Activated T-helper 17 cell treated with anti-CD3 and anti-CD28 coated beads, Interleukin-2, amount 50 U/mL, for 72 hours (primary cell): ENCODE measurements around the gene GPR162. TPM values are rescaled to one million over a fixed set of nuclear protein-coding genes. Genes with fewer than 3 reads are reported as not detected.
A peak's percentile ranks its signal among the peaks of the same experiment; 100 is the strongest.

Experiments
- ATAC-seq: fragments of 150-1000 bp; cut with Tn5 transposase; replicated peaks from 2 replicates; pipeline ENCODE4 v1.10.0; 2021; ENCODE audit warnings: mild to moderate bottlenecking, moderate library complexity
- H3K27ac Mint-ChIP-seq: one replicate; pipeline ENCODE4 v1.8.0; 2022; ENCODE audit warnings: mixed read lengths
- H3K27me3 Mint-ChIP-seq: one replicate; pipeline ENCODE4 v1.8.0; 2022; ENCODE audit warnings: mixed read lengths
- H3K36me3 Mint-ChIP-seq: one replicate; pipeline ENCODE4 v1.8.0; 2022; ENCODE audit warnings: low read depth, mild to moderate bottlenecking, mixed read lengths
- H3K4me1 Mint-ChIP-seq: one replicate; pipeline ENCODE4 v1.8.0; 2022; ENCODE audit warnings: mixed read lengths
- H3K4me3 Mint-ChIP-seq: one replicate; pipeline ENCODE4 v1.8.0; 2022; ENCODE audit warnings: mild to moderate bottlenecking, mixed read lengths
- H3K9me3 Mint-ChIP-seq: one replicate; pipeline ENCODE4 v1.8.0; 2022; ENCODE audit warnings: mixed read lengths
- total RNA-seq, 2 donors: library from RNA; stranded (reverse); gene quantifications; one replicate each; pipeline ENCODE4 v1.2.3, GENCODE V29; 2022

The GPR162 gene
- total RNA-seq, 2 donors from 2014 or later = 0.15 to 0.37 TPM

DNA sequence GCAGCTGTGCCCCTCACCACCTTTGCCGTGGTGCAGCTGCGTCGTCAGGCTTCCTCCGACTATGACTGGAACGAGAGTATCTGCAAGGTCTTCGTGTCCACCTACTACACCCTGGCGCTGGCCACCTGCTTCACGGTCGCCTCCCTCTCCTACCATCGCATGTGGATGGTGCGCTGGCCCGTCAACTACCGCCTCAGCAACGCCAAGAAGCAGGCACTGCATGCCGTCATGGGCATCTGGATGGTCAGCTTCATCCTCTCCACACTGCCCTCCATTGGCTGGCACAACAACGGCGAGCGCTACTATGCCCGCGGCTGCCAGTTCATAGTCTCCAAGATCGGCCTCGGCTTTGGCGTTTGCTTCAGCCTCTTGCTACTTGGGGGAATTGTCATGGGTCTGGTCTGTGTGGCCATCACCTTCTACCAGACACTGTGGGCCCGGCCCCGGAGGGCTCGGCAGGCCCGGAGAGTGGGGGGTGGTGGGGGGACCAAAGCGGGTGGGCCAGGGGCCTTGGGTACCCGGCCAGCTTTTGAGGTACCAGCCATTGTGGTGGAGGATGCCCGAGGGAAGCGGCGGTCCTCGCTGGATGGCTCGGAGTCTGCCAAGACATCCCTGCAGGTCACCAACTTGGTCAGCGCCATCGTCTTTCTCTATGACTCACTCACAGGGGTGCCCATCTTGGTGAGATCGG, 2.6 kb downstream of the GPR162 start:
- peaks cover 26% of the 10 kb centered on the region for H3K4me1 Mint-ChIP-seq
- ATAC-seq = no peak
- peaks cover 5% of the 10 kb centered on the region for H3K36me3 Mint-ChIP-seq
- H3K27me3 Mint-ChIP-seq = peaks cover 26% of the 10 kb centered on the region
- no peak overlapping the region for H3K4me3 Mint-ChIP-seq
- no peak overlapping the region for H3K27ac Mint-ChIP-seq
- H3K9me3 Mint-ChIP-seq = no peaks in the 10 kb centered on the region

- H3K27ac Mint-ChIP-seq = no peak overlapping the region
- H3K9me3 Mint-ChIP-seq = no peaks in the 10 kb centered on the region
- peaks cover 28% of the 10 kb centered on the region for H3K4me1 Mint-ChIP-seq
- peaks cover 26% of the 10 kb centered on the region for H3K27me3 Mint-ChIP-seq
- H3K4me3 Mint-ChIP-seq = no peak overlapping the region
- ATAC-seq = no peak
- no peaks in the 10 kb centered on the region for H3K36me3 Mint-ChIP-seq
Measured at GRCh38 chr12:6824901-6825381, 3.3 kb downstream of the GPR162 start.

GRCh38 chr12:6825398-6826124, 3.9 kb downstream of the GPR162 start:
- H3K27ac Mint-ChIP-seq = no peak overlapping the region
- ATAC-seq = peak; percentile 75
- peaks cover 28% of the 10 kb centered on the region for H3K4me1 Mint-ChIP-seq
- H3K36me3 Mint-ChIP-seq = no peaks in the 10 kb centered on the region
- H3K4me3 Mint-ChIP-seq = peak overlapping the region; percentile 12
- H3K9me3 Mint-ChIP-seq = no peaks in the 10 kb centered on the region
- H3K27me3 Mint-ChIP-seq = peaks cover 26% of the 10 kb centered on the region

DNA sequence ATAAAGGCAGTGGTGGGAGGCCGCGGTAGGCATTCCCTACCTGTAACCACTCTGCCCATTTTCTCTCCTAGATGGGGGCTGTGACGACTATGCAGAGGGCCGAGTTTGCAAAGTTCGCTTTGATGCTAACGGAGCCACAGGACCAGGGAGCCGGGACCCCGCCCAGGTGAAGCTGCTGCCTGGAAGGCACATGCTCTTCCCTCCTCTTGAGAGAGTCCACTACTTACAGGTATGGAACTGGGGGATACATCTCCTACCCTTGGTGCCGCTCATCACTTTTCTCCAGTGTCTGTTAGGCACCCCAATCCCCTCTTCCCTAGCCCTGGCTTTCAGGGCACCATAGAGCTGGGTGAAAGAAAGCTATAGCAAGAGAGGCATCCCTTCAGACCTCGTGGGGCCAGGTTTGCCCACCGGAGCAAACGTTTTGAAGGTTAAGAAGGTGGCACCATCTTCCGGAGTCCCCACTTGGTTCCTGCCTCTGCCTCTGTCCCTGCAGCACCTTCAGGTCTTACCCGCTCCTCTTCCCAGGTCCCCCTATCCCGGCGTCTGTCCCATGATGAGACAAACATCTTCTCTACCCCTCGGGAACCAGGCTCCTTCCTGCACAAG, 4.6 kb downstream of the GPR162 start:
- H3K4me3 Mint-ChIP-seq = no peak overlapping the region
- H3K9me3 Mint-ChIP-seq = no peaks in the 10 kb centered on the region
- H3K36me3 Mint-ChIP-seq = no peaks in the 10 kb centered on the region
- H3K4me1 Mint-ChIP-seq = peaks cover 23% of the 10 kb centered on the region
- no peak overlapping the region for H3K27ac Mint-ChIP-seq
- peaks cover 26% of the 10 kb centered on the region for H3K27me3 Mint-ChIP-seq
- ATAC-seq = no peak

DNA sequence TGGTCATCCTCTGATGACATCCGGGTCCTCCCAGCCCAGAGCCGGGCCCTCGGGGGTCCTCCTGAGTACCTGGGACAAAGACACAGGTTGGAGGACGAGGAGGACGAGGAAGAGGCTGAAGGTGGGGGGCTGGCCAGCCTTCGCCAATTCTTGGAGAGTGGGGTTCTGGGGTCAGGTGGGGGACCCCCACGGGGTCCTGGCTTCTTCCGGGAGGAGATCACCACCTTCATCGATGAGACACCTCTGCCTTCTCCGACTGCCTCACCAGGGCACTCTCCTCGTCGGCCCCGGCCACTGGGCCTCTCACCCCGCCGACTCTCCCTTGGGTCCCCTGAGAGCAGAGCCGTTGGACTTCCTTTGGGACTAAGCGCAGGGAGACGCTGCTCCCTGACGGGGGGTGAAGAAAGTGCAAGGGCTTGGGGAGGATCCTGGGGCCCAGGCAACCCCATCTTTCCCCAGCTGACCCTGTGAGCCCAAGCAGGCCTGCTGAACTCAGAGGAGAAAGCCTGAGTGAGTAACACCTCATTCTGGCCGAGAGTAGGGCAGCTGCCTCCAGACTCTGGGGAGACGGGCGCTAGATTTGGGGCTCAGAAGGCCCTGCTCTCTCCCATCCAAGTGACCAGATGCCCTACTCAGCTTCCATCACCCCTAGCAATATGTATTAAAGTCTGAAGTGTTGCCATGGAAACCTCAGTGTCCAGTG, 5.3 kb downstream of the GPR162 start:
- Mint-ChIP-seq H3K36me3 (no peaks in the 10 kb centered on the region), H3K9me3 (no peaks in the 10 kb centered on the region), H3K4me1 (peaks cover 22% of the 10 kb centered on the region), H3K27me3 (peaks cover 26% of the 10 kb centered on the region), H3K27ac (no peak overlapping the region), H3K4me3 (peak overlapping the region; percentile 66)
- no peak for ATAC-seq

- Mint-ChIP-seq H3K27me3 (peaks cover 26% of the 10 kb centered on the region), H3K4me1 (peaks cover 22% of the 10 kb centered on the region), H3K9me3 (no peaks in the 10 kb centered on the region), H3K36me3 (no peaks in the 10 kb centered on the region), H3K27ac (no peak overlapping the region), H3K4me3 (peak overlapping the region; percentile 66)
- peak; percentile 46 for ATAC-seq
Measured at GRCh38 chr12:6827437-6827911, 5.9 kb downstream of the GPR162 start.

DNA sequence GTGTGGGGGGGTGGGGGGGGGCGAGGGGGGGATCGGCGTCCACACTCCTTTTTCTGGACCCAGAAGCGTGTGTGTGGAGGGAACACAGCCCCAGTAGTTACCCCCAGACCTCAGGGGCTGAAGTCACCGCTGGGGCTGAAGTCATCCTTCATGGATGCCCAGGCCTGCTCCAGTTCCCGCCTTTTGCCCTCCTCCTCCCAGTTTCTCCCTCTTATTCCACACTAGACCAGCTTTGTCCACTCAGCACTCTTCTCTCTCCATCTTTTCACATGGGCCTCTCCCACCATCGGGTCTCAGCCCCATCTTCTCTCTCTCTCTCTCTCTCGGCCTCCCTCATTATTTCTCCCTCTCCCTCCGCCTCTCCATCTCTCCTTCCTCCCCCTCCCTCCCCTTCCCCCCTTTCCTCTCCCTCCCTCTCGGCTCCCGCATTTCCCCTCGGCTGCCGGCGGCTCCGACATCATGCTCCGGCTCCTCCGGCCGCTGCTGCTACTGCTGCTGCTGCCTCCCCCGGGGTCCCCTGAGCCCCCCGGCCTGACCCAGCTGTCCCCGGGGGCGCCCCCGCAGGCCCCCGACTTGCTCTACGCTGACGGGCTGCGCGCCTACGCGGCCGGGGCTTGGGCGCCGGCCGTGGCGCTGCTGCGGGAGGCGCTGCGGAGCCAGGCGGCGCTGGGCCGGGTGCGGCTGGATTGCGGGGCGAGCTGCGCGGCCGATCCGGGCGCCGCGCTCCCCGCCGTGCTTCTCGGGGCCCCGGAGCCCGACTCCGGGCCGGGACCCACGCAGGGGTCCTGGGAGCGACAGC, 6.6 kb downstream of the GPR162 start, which contains the start of gene P3H3:
Gene P3H3, plus strand, starts transcription at position 426 of the 799 bp plus-strand sequence. Its CDS starts 34 bp downstream, at position 460.
- Mint-ChIP-seq H3K4me1 (peaks cover 22% of the 10 kb centered on the region), H3K4me3 (peak within 1 kb of the TSS; percentile 86), H3K27me3 (peaks cover 24% of the 10 kb centered on the region), H3K36me3 (no peaks in the 10 kb centered on the region), H3K9me3 (no peaks in the 10 kb centered on the region), H3K27ac (peak within 1 kb of the TSS; percentile 72)
- ATAC-seq = peak; percentile 41

GRCh38 chr12:6828781-6829535, 7.3 kb downstream of the GPR162 start:
- Mint-ChIP-seq H3K9me3 (no peaks in the 10 kb centered on the region), H3K27me3 (peaks cover 24% of the 10 kb centered on the region), H3K4me1 (peaks cover 22% of the 10 kb centered on the region), H3K36me3 (no peaks in the 10 kb centered on the region), H3K4me3 (peak overlapping the region; percentile 86), H3K27ac (peak overlapping the region; percentile 72)
- ATAC-seq = peak; percentile 56

- H3K4me1 Mint-ChIP-seq = peaks cover 28% of the 10 kb centered on the region
- H3K27me3 Mint-ChIP-seq = peaks cover 22% of the 10 kb centered on the region
- H3K27ac Mint-ChIP-seq = peak overlapping the region; percentile 72
- peak overlapping the region; percentile 86 for H3K4me3 Mint-ChIP-seq
- no peak for ATAC-seq
- H3K36me3 Mint-ChIP-seq = no peaks in the 10 kb centered on the region
- H3K9me3 Mint-ChIP-seq = peaks cover 3% of the 10 kb centered on the region
Measured at GRCh38 chr12:6829536-6830220, 8.1 kb downstream of the GPR162 start.

DNA sequence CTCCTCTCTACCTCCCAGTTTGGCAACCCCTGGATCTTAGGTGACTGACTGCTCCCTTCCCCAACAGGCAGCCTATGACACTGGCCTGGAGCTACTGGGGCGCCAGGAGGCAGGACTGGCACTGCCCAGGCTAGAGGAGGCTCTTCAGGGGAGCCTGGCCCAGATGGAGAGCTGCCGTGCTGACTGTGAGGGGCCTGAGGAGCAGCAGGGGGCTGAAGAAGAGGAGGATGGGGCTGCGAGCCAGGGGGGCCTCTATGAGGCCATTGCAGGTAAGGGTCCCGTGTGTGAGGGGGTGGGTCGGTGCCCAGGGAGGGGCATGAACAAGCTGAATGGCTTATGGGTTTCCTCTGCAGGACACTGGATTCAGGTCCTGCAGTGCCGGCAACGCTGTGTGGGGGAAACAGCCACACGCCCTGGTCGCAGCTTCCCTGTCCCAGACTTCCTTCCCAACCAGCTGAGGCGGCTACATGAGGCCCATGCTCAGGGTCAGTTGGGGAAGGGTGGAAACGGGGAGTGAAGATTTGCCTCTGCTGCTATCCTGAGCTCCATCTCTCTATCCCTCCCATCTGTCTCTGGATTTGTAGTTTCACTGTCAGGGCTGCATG, 8.8 kb downstream of the GPR162 start:
- Mint-ChIP-seq H3K9me3 (peaks cover 3% of the 10 kb centered on the region), H3K36me3 (no peaks in the 10 kb centered on the region), H3K4me3 (peak overlapping the region; percentile 86), H3K27me3 (peaks cover 16% of the 10 kb centered on the region), H3K4me1 (peaks cover 26% of the 10 kb centered on the region), H3K27ac (no peak overlapping the region)
- ATAC-seq = no peak

DNA sequence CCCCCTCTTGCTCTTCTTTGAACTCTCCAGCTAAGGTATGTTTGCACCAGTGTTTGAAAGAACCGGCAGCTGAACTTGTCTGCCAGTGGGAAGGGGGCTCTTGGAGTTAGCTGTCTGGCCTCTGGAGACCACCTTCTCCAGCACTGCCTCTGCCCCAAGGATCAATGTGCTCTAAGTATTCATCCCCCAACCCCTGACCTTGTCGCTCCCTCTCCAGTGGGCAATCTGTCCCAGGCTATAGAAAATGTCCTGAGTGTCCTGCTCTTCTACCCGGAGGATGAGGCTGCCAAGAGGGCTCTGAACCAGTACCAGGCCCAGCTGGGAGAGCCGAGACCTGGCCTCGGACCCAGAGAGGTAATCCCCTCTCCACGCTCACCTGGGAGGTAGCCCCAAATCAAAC, 9.4 kb downstream of the GPR162 start:
- Mint-ChIP-seq H3K4me1 (peaks cover 28% of the 10 kb centered on the region), H3K27ac (no peak overlapping the region), H3K4me3 (no peak overlapping the region), H3K27me3 (peaks cover 14% of the 10 kb centered on the region), H3K36me3 (no peaks in the 10 kb centered on the region), H3K9me3 (peaks cover 3% of the 10 kb centered on the region)
- no peak for ATAC-seq

DNA sequence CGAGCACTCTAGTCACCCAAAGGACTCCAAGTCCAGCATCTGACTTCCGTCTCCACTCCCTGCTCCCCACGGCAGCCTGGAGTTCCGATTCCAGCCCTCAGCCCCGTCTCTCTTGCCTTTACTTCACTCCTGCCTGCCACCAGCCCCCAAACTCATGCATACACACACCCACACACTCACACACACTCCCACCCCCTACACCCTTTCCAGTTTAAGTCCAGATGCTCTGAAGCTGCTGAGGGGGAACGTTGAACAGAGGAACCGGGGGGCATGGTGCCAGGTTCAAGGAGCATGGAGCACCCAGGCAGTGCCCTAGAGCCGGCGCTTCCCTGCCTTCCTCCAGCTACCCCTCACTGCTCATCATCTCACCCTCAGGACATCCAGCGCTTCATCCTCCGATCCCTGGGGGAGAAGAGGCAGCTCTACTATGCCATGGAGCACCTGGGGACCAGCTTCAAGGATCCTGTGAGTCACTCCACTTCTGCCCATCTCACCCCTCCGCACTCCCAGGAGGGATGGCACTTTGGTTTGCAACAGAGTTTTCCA, 9.9 kb downstream of the GPR162 start:
- no peak for ATAC-seq
- Mint-ChIP-seq H3K27ac (no peak overlapping the region), H3K4me3 (no peak overlapping the region), H3K27me3 (peaks cover 14% of the 10 kb centered on the region), H3K9me3 (peaks cover 3% of the 10 kb centered on the region), H3K4me1 (peaks cover 28% of the 10 kb centered on the region), H3K36me3 (no peaks in the 10 kb centered on the region)
